ENCODE results near the gene TYRP1.

Gene TYRP1

GRCh38 chr9:12696931-12697622 is 3.9 kb downstream of the TYRP1 start:
- no peak for DNase-seq (ENCODE audit: low read depth in 2 of 2)

- DNase-seq (ENCODE audit: low read depth in 2 of 2), result no peak
Measured at GRCh38 chr9:12697719-12698118, 4.5 kb downstream of the TYRP1 start.

- no peak for DNase-seq (ENCODE audit: low read depth in 2 of 2)
Measured at GRCh38 chr9:12698266-12698665, 5.1 kb downstream of the TYRP1 start.

- DNase-seq (ENCODE audit: low read depth in 2 of 2), result no peak
Measured at GRCh38 chr9:12698986-12699385, 5.8 kb downstream of the TYRP1 start.

- no peak for DNase-seq (ENCODE audit: low read depth in 2 of 2)
Measured at GRCh38 chr9:12699529-12699928, 6.3 kb downstream of the TYRP1 start.

DNA sequence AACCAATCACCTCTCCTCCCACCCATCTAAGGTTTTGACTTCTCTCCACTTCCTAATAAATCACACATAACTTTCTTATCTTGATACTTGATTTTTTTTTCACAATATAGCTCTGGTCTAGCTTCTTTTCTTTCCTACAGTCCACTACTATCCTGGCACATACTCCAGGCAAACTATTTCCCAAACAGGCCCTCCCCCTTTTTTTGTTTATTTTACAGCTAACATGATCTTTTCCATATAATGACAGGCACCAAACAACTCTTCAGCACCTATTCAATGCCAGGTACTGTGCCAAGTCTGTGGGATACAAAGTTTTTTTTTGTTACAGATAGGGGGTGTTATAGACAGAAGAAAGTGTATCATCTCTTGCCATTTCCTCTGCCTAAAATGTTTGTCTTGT is 7.9 kb downstream of the TYRP1 start:
- DNase-seq (ENCODE audit: low read depth in 2 of 2), result no peak

GRCh38 chr9:12702160-12702758 is 9.1 kb downstream of the TYRP1 start:
- no peak for DNase-seq (ENCODE audit: low read depth in 2 of 2)

DNA sequence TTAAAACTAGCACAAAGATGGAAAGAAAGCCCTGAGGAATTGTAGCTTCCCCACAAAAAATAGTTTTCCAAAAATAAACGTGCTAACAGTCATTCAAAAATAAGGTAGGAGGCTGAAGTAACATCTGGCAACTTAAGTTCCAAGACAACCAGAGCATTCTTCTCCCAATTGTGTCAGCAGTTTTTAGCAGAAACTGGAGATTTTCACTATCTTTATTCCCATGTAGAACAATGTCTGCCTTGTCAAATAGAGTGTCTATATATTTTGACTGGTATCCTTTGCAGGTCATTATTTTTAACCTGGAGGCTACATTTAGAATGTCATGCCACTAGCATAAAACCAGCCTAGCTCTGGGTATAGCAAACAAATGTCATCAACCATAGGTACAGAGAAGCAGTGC is 10.8 kb downstream of the TYRP1 start:
- no peak for DNase-seq (ENCODE audit: low read depth in 2 of 2)

DNA sequence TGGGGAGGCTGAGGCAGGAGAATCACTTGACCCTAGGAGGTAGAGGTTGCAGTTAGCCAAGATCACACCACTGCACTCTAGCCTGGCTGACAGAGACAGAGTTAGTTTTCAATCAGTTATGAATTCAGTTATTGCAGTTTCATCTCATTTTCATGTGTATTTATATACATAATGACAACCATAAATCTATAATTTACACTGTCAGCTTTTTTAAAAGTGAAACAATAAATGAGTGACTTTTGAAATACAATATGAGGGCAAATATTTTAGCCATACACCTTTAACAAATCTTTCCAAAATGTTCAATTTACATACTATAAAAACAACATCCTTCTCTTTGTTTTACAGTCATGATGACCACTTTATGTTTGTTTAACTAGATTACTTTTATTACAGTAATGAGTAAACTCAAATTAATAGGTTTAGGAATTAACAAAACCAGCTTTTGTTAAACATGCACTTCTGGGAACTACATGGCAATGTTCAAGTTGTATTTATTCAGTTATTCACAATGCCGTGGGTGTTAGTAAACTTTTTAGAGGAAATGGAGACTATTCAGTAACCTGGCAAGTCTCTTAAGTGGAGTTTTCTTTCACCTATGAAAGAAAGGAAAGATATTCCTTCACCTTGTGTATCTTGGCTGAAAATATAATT is 12.7 kb downstream of the TYRP1 start:
- no peak for DNase-seq (ENCODE audit: low read depth in 2 of 2)

- DNase-seq (ENCODE audit: low read depth in 2 of 2), result no peak
Measured at GRCh38 chr9:12708562-12709298, 15.5 kb downstream of the TYRP1 start.

DNA sequence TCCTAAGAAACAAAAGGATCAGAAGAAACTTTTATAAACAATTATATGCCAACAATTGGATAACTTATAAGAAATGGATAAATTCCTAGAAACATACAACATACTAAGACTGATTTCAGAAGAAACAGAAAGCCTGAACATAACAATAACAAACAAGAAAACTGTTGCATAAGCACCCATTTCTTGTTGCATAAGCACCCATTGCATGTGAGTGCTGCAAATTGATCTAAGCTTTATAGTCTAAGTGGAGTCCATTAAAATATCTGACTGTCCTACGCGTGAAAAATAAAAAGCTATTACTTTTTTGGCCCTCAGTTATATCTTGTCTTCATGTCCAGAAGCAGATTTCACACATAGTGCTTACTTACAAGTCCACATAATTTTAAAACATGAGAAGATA is 19.3 kb downstream of the TYRP1 start:
- no peak for DNase-seq (ENCODE audit: low read depth in 2 of 2)

DNA sequence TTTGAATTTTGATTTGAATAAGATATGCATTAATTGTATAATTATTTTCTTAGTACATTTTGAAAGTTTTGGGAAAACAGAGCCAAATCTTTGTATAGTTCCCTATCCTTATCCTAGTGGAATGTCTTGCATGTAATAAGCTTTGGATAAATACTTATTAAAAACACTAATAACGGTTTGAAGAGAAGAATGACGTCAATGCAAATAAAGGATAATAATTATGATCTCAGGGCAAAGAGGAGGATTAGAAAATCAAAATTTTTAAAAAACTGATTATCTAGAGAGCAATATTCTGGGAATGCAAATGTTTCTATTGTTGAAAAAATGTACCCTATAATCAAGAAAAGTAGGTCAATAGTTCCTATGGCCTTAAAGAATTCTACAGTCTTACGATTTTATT is 22.1 kb downstream of the TYRP1 start:
- DNase-seq (ENCODE audit: low read depth in 2 of 2), result no peak

DNA sequence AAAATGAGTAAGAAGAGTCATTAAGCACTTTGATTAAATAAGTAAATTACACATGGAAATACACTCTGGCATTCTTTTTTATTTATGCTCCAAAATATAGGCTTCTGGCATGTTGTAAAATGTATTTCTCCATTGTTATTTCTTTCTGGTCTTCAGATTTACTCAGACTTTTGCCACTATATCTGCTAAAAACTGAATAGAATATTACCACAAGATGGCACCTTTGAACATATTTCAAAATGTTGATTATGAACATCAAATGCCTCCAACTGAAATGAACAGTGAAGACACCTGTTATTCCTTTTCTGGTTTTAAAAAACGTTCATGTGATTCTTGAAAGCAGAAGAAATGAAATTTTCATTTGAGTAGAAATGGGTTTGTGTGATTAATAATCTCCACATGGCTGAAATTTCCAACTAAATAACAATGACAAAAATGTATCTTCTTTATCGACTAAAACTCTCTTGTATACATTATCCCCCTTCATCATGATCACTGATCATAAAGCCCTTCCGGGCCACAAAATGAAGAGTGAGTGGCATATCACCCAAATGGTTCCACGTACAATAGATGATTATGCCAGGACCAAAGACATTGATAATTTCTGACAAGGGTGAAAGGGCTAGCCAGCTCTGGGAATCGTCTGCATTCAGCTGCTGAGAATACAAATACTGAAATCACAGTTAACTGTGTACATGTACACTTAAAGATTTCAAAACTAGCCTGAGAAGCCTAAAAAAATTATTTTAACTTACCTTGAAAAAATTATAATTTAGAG is 23.8 kb downstream of the TYRP1 start:
- no peak for DNase-seq (ENCODE audit: low read depth in 2 of 2)

GRCh38 chr9:12717907-12718306 is 24.7 kb downstream of the TYRP1 start:
- DNase-seq (ENCODE audit: low read depth in 2 of 2), result no peak

DNA sequence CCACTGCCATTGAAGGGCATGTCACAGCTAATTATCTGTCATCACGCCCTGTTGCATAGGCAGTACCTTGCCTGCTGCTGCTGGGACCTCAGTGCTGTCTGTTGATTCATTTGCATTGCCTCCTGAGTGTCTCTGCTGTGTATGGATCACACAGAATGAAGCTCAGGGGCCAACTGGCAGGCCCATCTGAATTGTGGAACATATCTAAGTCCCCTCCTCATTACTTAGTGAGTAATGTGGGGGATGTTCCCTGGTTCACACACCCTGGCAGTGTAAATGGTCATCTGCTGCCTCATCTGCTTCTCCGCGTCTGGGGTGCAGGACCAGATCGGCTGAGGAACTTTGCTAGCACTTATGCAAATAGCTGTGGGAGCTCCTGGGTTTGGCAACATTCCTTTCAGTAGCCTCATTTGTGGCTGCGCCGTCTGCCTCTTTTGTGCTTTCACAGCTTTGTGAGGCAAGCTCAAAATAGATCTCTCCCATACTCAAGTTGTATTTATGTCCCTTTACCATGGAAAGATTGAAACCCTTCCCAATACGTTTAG is 25.4 kb downstream of the TYRP1 start:
- no peak for DNase-seq (ENCODE audit: low read depth in 2 of 2)

GRCh38 chr9:12719431-12719830 is 26.2 kb downstream of the TYRP1 start:
- DNase-seq (ENCODE audit: low read depth in 2 of 2), result no peak

DNA sequence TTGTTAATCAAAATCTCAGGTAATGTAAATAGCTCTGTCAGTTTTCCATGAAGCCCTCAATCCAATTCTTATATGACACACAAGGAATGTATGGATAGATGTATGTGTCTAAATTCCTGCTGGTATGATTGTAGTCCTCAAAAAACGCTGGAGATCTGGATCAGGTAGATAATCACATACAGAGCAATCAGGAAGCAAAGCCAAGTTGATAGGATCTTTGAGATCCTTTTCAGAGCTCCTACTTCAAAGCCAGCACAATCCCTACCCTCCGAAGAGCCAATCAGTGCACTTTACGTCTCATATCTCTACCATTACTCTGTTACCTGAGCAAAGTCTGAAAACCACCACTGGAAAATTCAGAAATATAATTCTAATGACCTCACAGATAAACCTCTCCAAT is 27.4 kb downstream of the TYRP1 start:
- no peak for DNase-seq (ENCODE audit: low read depth in 2 of 2)

GRCh38 chr9:12722131-12722530 is 28.9 kb downstream of the TYRP1 start:
- no peak for DNase-seq (ENCODE audit: low read depth in 2 of 2)

GRCh38 chr9:12723409-12724028 is 30.3 kb downstream of the TYRP1 start:
- DNase-seq (ENCODE audit: low read depth in 2 of 2), result no peak

GRCh38 chr9:12726795-12727194 is 33.6 kb downstream of the TYRP1 start:
- no peak for DNase-seq (ENCODE audit: low read depth in 2 of 2)

DNA sequence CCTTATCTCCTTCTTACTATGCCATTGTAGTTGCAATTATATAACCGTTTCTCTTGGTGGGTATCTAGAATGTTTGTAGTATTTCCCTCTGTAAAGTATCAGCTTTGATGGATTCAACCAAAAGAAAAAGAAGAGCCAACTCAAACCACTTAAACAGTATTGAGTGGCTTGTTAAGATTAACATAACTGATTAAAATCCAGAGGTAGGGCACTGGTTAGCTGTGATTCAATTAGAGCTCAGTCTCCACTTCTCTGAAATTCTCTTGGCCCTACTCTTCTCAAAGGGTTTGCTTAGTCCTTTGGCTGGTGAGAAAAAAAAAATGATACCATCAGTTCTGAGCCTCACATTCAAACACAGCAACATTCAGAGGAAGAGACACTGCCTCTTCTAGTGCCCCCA is 37.0 kb downstream of the TYRP1 start:
- no peak for DNase-seq (ENCODE audit: low read depth in 2 of 2)
